ENCODE data around the gene PYGO1.
"Not testable (repeated sequence)": the region's sequence is repeated elsewhere in the genome, so short reads cannot be mapped to it uniquely, and the experiment has no call there.

PYGO1 gene

DNA sequence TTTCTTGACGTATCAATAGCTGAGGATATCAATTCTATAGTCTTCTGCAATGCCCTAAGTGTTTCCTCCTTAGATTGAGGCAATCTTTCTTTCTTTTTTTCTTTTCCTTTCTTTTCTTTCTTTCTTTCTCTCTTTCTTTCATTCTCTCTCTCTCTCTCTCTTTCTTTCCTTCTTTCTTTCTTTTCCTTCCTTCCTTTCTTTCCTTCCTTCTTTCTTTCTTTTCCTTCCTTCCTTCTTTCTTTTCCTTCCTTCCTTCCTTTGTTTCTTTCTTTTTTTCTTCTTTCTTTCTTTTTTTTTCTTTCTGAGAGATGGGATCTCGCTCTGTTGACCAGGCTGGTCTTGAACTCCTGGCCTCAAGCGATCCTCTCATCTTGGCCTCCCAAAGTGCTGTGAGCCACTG, 70.1 kb downstream of the PYGO1 start:
- TF ChIP-seq, protein P1, sequence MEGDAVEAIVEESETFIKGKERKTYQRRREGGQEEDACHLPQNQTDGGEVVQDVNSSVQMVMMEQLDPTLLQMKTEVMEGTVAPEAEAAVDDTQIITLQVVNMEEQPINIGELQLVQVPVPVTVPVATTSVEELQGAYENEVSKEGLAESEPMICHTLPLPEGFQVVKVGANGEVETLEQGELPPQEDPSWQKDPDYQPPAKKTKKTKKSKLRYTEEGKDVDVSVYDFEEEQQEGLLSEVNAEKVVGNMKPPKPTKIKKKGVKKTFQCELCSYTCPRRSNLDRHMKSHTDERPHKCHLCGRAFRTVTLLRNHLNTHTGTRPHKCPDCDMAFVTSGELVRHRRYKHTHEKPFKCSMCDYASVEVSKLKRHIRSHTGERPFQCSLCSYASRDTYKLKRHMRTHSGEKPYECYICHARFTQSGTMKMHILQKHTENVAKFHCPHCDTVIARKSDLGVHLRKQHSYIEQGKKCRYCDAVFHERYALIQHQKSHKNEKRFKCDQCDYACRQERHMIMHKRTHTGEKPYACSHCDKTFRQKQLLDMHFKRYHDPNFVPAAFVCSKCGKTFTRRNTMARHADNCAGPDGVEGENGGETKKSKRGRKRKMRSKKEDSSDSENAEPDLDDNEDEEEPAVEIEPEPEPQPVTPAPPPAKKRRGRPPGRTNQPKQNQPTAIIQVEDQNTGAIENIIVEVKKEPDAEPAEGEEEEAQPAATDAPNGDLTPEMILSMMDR (IDR thresholded peaks at IDR 0.05; ENCODE audit: control extremely low read depth, extremely low read depth, low read depth, missing control alignments) = no peak
- ChIA-PET CTCF (interaction anchor here (1.6 to 5.1 kb wide), 2 partner anchors 8 to 18 kb away, joined by 3 to 32 read pairs; no protein-coding TSS in a partner anchor), POLR2A (no interaction called here)

DNA sequence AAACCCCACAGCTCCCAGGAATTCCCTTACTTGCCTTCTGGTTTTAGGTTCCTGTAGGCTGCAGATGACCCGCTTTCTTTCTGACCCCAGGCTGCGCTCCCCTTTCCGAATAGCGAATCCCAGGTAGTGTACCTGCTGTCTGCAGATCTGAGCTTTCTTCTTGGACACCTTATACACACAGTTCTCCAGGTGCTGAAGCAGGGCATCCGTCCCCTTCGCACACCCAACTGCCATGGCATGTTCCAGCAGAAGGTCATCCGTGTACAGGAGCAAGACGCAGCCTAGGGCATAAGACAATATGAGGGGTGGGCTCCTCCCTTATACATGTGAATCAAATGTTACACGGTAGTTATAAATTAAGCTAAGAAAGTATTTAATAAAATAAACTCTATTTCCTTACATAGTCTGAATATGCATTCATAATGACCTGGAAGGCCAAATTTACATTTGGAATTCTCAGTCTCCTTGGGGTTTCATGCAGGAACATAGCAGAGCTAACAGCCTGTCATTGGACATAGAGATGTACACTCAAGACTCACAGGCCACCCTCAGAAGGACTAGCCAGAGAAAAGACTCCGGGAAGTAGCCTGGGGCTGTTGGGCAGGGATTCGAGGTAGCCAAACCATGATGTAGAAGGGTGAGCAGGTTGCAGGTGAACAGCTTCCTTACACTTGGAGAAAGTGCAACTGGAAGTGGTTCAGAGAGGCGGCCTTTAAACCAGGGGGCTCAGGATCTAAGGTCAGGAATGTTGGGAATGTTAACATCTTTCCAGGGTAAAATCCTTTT, 72.0 kb downstream of the PYGO1 start:
- ChIA-PET POLR2A (no interaction called here), CTCF (interaction anchor here (1.5 to 5.1 kb wide), 2 partner anchors 10 to 45 kb away, joined by 3 to 32 read pairs; no protein-coding TSS in a partner anchor)
- TF ChIP-seq, protein P1 (IDR thresholded peaks at IDR 0.05; ENCODE audit: control extremely low read depth, extremely low read depth, low read depth, missing control alignments) = no peak
- no peak for DNase-seq (ENCODE audit: extremely low spot score)

More for the DNA sequence above, 70.1 kb downstream of the PYGO1 start:
- no peak for DNase-seq (ENCODE audit: extremely low spot score)

DNA sequence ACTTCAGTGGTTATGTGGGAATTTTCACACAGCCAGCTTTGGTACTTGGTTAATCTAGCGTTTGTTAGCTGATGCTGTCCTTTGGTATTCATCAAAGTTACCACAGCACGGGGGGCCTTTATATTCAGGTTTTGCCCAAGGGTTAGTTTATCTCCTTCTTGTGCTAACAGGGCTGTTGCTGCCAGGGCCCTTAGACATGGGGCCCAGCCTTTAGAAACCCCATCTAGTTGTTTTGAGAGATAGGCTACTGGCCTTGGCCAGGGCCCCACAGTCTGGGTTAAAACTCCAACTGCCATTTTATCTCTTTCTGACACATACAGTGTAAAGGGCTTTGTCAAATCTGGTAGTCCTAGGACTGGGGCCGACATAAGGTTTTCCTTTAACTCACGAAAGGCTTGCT, 72.7 kb downstream of the PYGO1 start:
- no peak for DNase-seq (ENCODE audit: extremely low spot score)
- ChIA-PET POLR2A (no interaction called here), CTCF (interaction anchor here (1.5 to 5.1 kb wide), 2 partner anchors 11 to 44 kb away, joined by 3 to 32 read pairs; no protein-coding TSS in a partner anchor)
- TF ChIP-seq, protein P1 (IDR thresholded peaks at IDR 0.05; ENCODE audit: control extremely low read depth, extremely low read depth, low read depth, missing control alignments) = no peak

- ChIA-PET CTCF (interaction anchor here (1.1 to 5.1 kb wide), 6 partner anchors 12 to 130 kb away, joined by 3 to 32 read pairs (median 4); no protein-coding TSS in a partner anchor), POLR2A (no interaction called here)
- TF ChIP-seq, protein P1 (IDR thresholded peaks at IDR 0.05; ENCODE audit: control extremely low read depth, extremely low read depth, low read depth, missing control alignments) = no peak
- DNase-seq (ENCODE audit: extremely low spot score) = no peak
These were observed 73.7 kb downstream of the PYGO1 start for GRCh38 chr15:55514414-55514850.

- TF ChIP-seq, protein P1 (IDR thresholded peaks at IDR 0.05; ENCODE audit: control extremely low read depth, extremely low read depth, low read depth, missing control alignments) = peak; percentile 29
- POLR2A ChIA-PET = not testable (repeated sequence)
- DNase-seq (ENCODE audit: extremely low spot score) = peak; percentile 42
- CTCF ChIA-PET = interaction anchor here (0.6 to 5.1 kb wide), 6 partner anchors 13 to 131 kb away, joined by 3 to 32 read pairs (median 4); no protein-coding TSS in a partner anchor
These were observed 74.3 kb downstream of the PYGO1 start for GRCh38 chr15:55513621-55514413.

DNA sequence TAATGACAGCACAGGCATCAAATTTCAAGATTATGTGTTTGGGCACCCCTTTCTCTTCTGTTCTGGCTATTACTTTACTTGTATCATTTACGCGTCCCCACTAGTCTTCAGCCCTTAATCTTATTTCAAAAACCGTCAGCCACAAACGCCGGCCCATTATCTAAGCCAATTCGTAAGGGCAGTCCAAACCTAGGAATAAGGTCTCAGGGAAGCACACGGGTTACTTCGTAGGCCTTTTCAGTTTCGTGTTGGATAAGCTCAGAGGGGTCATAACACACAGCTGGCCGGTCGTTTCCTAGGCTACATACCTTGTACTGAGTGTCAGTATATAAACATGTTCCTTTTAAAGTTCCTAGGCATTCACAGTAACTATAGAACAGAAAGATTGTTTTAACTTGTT, 75.0 kb downstream of the PYGO1 start:
- DNase-seq (ENCODE audit: extremely low spot score) = no peak
- ChIA-PET CTCF (interaction anchor here (0.6 to 5.1 kb wide), 4 partner anchors 13 to 70 kb away, joined by 3 to 32 read pairs (median 11); no protein-coding TSS in a partner anchor), POLR2A (no interaction called here)
- TF ChIP-seq, protein P1 (IDR thresholded peaks at IDR 0.05; ENCODE audit: control extremely low read depth, extremely low read depth, low read depth, missing control alignments) = no peak

All from GM10248 (cell line).